Muscle of arm (tissue), 12 donors: ENCODE measurements around the gene HOXC10. TPM values are rescaled to one million over a fixed set of nuclear protein-coding genes. Genes with fewer than 3 reads are reported as not detected.

Source experiments
- DNase-seq: peaks from one replicate; pipeline ENCODE4 v3.0.0-alpha.2; 2013
- polyA plus RNA-seq, 12 donors: library from polyadenylated mRNA; unstranded; fragments of 120-200 nt; gene quantifications; one replicate each; pipeline ENCODE4 v1.2.1, GENCODE V29; 2013; ENCODE audit not compliant: insufficient read length in 12 of 12

Gene HOXC10
- polyA plus RNA-seq, 12 donors, result 0.20 to 2.0 (median 0.57) TPM; not detected in 4

DNA sequence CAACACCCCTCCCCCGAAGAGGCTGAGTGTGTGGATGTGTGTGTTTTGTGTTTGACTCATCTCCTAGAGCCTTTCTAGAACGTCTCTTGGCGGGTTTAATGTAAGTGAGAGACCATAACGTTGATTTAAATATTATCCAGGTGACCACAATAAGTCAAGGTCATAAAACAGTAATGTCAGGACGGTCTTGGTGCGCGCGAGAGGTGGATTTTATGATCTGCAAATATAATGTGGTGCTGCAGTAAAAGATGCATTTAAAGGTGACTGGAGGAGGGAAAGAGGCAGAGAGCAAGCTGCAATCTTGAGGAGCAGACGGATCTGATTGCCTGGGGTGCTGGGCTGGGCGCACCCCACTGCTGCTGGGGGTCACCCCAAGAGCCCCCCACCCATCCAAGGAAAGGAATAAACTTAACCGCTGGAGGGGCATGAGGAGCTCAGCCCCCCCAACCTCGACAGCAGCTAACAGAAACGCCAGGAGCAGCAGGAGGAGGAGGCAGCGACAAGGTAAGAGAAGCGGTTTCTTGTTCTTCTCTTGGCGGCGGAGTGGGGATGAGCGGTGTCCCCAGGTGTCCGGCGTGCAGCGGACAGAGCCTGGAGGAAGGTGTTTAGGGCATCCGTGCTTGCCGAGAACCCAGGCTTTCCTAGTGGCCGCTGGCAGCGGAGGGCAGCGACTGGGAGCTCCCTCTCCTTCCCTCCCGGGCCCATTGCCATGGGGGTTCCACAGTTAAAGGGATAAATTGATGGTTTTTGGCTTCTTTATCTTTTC lies 5.5 kb downstream of the HOXC10 start:
- no peak for DNase-seq

DNA sequence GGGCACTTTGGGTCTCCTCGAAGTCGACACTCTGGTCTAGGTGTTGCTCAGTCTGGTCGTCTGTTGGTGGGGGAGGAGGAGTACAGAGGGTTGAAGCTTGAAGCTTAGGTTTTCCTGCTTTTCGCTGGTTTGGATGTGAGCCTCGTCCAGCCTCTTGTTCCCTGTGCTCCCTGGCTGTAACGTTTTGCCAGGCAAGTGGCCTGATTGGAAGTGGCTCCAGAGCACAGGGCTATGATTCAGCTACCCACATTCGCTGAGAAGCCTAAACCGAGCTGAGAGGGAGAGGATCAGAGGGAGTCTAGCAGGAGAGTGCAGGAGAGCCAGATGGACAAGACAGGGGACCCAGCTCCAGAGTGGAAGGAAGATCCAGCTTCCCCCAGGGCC lies 6.1 kb downstream of the HOXC10 start:
- no peak for DNase-seq

DNA sequence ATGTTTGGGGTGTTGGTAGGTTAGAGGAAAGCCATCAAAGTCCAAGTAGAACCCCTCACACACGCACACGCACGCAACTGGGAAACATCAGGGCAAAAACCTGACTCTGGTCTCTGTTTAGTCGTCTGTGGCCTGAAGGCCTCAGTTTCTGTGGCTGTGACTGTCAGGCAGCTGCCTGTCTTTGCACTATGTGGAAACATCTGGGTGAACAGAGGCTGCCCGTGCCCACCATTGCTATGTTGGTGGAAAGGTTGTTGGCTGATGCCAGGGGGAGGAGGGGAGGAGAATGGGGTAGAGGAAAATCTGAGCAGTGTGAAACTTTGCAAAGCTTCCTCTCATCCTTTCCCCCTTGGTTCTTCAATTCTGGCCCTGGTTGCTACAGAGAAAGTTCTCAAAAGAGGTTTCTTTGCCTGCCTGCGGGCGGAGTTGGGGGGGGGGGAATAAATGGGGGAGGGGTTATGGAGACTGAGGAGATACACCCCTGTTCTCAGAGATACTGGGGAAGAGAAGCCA lies 7.5 kb downstream of the HOXC10 start:
- no peak for DNase-seq

DNA sequence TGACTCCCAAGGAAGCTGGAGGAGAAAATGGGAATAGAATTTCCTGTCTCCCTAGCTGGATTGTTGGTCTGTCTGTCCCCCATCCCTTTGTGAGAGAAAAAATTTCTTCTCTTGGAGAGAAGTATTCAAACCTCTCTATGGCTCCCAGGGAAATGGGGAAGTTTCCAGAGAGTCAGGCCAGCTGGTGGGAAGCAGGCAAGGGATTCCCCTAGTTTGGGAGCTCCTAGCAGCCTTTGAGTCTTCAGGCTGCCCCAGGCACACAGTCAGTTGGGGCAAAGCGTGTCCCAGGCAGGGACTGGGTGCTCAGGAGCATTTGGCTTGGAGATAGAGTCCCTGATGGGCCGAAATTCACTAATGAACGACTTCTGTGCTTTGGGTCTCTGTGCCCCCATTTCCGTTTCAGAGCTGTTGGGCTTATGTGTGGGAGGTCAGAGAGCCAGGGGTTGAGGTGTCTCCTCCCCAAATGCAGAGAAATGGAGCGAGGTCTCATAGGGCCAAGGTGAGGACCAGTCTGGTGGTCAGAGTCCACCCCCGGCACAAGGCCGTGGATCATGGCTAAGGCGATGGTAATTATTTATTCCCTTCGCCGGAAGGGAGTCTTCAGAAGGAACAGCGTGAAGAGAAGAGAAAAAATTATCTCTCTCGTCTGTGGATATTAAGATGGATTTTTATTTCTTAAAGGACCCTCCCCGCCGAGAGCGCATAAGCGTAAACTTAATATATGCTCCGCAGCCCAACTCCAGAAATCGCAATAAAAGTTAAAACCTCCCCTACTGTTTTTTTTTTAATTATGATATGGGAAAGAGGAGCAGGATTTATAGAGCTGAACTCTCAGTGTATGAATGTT lies 8.4 kb downstream of the HOXC10 start:
- DNase-seq, result no peak

DNA sequence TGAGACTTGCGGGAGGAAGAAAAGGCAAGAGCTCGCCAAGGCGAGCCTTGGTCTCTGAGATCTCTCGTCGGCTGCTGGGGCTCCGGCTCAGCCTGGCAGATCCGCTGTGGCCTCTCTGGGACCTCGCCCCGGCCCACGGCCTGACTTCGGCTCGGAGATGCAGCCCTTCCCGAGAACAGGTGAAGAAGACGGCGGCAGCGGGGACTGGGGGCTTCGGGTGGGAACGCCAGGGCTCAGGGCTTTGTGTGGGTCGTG lies 9.0 kb downstream of the HOXC10 start:
- DNase-seq, result no peak

DNA sequence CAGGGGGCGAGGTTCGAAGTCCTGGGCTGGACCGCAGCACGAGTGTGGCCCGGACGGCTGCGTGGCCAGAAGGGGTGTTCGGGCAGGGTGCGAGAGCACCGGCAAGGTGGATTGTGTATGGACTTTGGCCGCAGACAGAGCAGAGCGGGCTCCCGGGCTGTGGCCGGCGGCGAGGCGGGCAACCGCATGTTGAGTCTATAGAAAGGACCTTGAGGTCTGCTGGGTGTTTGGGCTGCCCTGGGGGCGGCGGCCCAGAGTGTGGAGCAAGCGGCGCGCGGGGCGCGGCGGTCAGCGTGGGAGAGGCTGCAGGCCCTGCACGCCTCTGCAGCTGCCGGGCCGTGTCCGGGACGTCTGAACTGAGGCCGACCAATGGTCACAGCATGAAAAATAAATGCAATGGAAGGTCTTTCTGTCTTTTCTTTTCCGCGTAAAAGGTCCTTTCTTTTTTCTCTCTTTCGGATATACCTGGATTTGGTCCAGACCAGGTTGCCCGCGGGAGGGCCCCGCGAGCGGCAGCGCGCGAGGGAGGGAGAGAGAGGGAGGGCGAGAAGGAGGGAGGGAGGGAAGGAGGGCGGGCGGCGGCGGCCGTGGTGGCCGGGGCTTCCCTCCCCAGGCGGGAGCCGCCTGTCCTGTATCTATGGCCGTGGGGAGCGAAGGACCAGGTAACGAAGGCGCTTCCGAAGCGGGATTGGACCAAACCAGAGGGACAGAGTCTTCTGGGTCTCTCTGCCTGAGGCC lies 9.5 kb downstream of the HOXC10 start:
- DNase-seq, result no peak

DNA sequence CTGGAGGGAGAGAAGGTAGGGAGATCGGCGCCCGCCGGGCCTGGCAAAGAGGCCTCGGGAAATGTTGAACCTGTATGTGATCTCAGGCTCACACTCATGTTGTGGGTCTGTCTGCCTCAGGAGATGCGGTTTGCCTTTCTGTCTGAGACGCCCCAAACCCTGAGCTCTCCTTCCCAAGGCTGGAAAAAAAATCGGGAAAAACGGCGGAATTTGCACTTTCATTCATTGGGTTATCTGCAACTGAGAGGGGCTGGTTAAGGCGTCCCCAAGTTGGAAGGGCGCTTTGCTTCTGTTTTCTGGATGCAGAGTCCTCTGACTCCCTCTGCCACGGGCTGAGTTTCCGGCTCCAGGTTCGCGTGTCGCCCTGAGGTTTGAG lies 10.0 kb downstream of the HOXC10 start:
- no peak for DNase-seq

DNA sequence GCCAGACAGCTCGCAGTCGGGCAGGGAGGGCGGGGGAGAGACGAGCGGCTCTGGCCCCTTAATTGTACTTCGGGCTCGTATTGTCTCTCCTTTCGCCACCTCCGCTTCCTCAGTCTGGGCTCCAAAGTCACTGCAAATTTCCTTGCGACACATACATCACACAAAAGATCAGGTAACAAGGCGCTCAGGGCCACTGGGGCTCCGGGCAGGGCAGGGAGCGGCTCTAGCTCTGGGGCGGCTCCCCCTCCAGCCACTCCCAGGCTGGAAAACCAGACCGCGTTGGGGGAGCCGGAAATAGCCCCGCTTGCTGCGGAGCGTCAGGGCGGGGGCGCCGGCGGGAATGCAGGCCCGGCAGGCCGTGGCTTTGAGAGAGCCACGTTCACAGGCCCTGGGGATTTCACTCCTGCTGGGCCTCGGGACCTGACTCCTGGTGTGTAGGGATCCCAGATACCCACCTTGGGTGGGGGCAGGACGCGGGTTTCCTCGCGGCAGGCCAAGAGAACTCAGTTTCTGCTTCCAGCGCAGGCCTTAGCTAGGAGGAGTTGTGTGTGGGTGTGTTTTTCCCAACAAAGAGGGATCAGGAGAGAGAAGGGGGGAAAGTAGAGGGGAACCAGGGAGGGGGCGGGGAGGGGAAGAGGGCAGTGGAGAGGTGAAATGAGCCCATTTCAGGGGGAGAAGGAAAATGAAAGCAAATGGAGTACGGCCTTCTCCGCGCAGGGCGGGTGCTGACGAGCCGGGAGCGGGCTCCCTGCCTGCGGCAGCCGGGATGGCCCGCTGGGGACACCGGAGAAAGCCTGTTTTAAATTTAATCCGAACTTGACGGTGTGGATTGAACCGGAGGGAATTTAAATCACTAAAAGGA lies 10.7 kb downstream of the HOXC10 start:
- no peak for DNase-seq

DNA sequence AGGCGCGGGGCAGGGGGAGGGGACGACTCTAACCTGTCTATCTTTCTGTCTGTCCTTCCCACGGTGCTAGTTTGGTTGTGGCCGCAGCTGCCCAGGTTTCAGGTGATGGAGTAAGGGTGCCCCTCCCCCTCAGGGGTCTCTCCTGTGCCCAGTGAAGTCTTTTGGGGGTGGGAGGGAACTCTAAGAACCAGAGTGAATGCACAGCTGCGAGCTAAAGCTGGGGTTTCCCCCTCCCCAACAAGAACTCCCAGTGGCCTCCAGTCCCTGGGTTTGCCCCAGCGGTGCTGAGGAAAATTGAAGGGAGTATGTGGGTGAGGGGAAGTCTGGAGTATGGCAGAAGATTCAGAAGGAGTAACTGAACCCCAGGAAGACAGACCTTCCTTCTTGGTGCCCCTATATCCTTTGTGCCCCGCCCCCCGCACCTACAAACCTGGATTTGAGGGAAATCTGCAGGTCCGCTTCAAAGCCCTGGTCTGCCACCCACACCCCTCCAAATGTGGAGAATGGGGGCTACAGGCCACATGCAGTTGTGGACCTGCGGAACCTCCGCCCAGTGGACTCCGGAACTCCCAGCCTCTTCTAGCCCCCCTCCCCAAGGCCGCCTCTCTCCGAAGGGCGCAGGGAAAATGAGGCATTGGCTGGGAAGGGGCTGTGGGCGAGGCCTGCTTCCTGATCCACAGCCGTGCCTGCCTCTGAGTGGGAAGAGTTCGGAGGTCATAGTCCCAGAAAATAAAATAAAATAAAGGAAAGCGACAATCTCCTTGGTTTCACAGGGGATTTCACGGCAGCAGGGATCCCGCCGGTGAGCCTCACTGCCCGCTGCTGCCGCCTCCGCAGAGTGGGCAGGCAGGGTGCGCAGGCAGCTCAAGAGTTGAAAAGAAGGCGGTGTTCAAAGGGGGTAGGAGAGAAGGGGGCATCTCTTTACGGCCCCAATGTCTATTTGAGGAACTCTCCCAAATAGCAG lies 11.6 kb downstream of the HOXC10 start:
- no peak for DNase-seq

DNA sequence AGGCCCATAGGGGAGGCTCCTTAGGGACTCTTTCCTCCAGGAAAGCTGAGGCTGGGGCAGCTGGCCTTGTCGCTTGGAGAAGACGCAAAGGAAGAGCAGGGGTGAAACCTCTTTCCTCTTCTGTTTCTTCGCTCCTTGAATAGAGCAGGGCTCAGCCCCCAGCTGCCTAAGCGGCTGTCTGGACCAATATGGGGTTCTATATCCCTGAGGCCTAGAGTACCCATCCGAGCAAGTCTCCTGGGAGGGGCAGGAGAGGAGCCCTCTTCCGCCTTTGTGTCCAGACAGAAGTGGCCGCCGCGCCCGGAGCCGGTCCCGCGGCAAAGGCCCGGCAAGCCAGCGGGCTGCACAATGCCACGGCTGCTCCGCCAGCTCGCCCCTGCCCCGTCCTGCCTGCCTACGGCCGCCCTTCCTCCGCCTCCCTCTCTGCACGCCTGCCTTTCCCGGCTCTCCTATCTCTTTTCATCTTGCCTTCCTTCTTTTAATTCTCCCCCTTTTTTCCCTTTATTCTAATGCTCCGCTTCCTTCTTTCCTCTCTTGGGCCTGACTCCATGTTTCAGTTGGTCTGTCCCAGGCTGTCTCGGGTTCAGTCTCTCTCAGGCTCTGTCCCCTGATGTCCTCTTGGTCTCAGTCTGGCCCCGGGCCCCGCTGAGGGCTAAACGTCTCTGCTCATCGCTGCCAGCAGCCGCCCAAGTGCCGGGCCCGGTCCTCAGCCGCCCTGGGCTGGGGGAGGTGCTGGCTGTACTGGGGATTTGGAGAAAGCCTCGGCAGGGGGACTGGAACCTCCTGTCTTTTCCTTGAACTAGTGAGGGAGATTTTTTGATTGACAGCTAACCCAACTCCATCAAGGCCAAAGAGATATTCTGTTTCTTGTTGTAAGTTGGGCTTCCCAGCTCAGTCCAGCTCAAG lies 12.5 kb downstream of the HOXC10 start:
- DNase-seq, result no peak

DNA sequence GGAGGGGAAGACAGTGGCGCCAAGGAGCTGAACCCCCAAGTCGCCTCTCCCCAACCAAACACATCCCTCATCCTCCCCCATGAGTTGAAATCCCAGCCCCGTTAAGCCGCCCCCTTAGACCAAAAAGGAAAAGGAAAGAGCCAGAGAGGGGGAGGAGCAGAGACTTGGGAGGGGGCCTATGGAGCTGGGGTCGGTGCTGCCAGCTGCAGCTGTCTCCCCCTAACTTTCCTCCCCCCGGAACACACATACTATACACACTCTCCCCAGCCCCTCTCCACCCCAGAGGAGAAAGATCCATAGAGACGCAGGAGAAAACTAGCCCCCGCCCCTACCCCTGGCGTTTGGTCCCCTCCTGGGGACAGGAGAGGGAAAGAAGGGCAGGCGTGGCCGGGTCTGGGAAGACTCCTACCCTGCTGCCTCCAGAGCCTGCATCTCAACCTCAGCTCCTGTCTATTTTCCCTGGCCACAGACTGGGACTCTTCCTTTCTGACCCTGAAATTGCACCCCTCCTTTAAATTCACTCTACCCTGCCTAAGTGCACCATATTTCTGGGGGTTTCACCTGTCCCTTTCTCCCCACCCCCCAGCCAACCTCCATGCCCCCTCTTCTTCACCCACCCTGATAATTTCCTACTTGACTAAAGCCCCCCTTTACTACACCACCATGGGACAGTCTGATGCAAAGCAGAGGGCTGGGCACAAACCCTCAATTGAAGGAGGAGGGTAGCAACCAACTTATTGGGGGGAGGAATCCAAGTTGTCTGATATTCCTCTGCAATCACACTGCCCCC lies 13.4 kb downstream of the HOXC10 start:
- DNase-seq, result no peak

DNA sequence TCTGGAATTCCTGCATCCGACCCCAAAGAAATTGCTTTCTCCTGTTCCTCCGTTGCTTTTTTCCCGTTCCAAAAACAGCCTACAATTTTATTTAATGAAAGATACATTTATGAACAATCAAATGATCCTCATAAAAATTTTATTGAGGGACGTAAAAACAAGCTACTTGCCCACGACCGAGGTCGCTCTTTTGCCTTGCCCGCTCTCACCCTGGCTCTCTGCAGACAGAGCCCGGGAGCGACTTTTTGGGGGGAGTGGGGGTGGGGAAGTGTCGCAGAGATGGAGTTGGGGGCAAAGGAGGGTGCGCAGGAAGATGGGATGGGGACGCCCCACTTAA lies 13.9 kb downstream of the HOXC10 start:
- no peak for DNase-seq

DNA sequence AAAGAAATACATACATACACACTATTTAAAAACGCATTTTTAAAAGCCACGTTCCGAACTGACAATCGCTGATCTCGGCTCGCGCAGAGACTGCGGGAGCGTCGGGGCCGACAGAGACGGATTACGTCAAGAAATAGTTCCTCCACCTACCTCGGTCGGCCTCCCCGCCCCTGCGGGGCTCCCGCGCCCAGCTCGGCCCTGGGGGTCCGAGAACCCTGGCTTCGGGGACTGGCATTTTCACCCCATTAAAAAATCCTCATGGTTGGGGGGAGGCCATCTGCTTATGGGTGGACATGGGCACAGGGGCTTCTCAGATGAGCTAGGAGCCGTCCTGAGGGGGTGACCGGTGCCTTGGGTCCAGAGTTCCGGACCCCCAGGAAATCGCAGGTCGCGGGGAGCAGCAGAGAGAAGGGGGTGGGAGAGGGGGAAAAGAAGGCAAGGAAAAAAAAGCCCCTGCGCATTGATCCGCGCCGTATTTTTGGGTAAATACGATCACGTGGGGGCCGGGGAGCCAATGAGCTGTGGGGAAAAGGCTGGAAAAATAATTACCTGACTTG lies 14.7 kb downstream of the HOXC10 start:
- no peak for DNase-seq

DNA sequence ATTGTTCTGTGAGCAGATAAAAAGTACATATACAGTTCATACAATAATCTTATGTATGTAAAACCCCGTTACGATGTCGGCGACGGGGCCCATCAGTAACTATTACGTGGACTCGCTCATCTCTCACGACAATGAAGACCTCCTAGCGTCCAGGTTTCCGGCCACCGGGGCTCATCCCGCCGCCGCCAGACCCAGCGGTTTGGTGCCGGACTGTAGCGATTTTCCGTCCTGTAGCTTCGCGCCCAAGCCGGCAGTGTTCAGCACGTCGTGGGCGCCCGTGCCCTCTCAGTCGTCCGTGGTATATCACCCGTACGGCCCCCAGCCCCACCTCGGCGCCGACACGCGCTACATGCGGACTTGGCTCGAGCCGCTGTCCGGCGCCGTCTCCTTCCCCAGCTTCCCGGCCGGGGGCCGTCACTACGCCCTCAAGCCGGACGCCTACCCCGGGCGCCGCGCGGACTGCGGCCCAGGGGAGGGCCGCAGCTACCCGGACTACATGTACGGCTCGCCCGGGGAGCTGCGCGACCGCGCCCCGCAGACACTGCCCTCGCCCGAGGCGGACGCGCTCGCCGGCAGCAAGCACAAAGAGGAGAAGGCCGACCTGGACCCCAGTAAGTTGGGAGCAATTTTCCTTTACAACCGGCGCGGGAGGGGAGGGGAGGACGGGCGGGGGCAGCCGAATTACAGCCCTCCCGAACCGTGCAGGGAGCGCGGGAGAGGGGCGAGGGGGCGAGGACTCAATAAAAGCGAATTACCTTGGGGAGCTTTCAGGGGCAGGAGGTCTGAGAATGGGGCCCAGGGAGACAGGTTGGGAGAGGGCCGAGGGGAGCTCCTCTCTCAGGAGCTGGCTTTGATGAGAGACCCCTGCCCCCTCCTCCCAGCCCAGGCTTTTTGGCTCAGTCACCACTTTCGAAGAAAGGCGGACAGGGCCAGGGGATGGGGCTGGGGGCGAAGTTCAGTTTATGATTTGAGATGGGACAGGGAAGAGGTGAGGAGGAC lies 15.5 kb downstream of the HOXC10 start, which contains the start of gene HOXC9:
HOXC9 (plus strand) TSS at position 46 of the 999 bp plus-strand sequence; CDS start at position 74, 28 bp downstream.
- no peak for DNase-seq

DNA sequence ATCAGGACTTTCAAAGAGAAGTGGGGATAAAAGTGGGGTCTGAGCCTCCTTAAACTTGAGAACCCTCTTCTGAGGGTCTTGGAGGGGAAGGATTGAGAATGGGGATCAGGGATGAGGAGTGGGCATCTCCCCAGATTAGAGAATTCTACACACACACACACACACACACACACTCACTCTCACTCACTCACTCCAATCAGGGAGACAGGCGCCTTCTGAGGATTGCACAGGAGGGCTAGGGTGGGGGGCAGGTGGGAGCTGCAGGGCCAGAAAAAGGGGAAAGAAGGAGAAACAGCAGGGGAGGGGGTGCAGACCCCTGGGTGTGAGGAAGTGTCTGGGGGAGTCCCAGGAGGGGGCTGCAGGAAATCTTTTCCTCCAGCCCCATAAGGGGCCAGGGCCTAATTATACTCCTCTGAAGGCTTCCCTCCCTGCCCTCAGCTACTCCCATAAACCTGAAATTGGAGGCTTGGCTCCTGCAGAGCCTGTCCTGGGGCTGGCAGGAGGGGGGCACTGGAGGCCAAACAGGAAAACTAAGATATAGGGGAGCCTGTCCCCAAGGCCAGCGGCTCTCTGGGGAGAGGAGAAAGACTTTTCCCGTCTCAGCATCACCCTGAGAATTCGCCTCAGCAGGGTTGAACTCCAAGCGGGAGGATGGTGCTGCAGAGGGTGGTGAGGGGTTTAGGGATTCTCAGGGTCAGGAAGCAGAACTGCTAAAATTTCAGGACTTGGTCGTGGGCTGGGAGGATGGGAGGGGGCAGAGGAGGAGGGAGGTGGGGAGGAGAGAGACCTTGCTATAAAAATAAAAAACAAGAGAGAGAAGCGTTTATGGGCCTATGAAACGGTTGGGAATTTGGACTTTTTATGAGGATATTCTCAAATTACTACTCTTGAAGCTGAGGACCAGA lies 16.6 kb downstream of the HOXC10 start:
- DNase-seq, result no peak
